ENCODE results near the gene TMSB4X. TPM values are rescaled to one million over a fixed set of nuclear protein-coding genes. Genes with fewer than 3 reads are reported as not detected.
"Not testable (repeated sequence)": the region's sequence is repeated elsewhere in the genome, so short reads cannot be mapped to it uniquely, and the experiment has no call there.

The TMSB4X gene
- total and polyA plus RNA-seq, 2 of the 4 experiments (the other 2 are of a cell fraction): 4,648 to 11,116 TPM

DNA sequence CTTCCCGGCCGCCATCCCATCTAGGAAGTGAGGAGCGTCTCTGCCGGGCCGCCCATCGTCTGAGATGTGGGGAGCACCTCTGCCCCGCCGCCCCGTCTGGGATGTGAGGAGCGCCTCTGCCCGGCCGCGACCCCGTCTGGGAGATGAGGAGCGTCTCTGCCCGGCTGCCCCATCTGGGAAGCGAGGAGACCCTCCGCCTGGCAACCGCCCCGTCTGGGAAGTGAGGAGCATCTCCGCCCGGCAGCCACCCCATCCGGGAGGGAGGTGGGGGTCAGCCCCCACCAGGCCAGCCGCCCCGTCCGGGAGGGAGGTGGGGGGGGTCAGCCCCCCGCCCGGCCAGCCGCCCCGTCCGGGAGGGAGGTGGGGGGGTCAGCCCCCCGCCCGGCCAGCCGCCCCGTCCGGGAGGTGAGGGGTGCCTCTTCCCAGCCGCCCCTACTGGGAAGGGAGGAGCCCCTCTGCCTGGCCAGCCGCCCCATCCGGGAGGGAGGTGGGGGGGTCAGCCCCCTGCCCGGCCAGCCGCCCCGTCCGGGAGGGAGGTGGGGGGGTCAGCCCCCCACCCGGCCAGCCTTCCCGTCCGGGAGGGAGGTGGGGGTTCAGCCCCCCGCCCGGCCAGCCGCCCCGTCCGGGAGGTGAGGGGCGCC is 11.6 kb upstream of the TMSB4X start:
- DNase-seq; BruUV-seq (replicated peaks); POLR2A ChIA-PET (ENCODE audit: unreplicated experiment); H3K18ac ChIP-seq (ENCODE audit: low read depth, low read length); H3K27ac ChIP-seq (ENCODE audit: insufficient read depth, low read length); H3K79me1 ChIP-seq (ENCODE audit: low read depth in 1 of 2, low read length in 2 of 2); ATAC-seq (ENCODE audit: low read depth); H4K91ac ChIP-seq (ENCODE audit: insufficient read depth, low read depth, low read length); H4K8ac ChIP-seq (ENCODE audit: low read depth in 2 of 2, low read length in 2 of 2); H3K56ac ChIP-seq (ENCODE audit: extremely low read depth, insufficient read depth, low read length); H4K5ac ChIP-seq (ENCODE audit: low read depth, low read length); H3K4ac ChIP-seq (ENCODE audit: low read depth, low read length); H3K14ac ChIP-seq (replicated peaks; ENCODE audit: low read depth, low read length); dilution Hi-C loops (cut with HindIII; ENCODE audit: low sequenced_read_pairs, unreplicated experiment); H3K27me3 ChIP-seq (ENCODE audit: control insufficient read depth, insufficient read depth, low read length); H3K23ac ChIP-seq (ENCODE audit: low read depth, low read length); H2AK5ac ChIP-seq (ENCODE audit: low read depth, low read length); H3K36me3 ChIP-seq (ENCODE audit: control insufficient read depth, insufficient read depth, low read length); H3K9me1 ChIP-seq (ENCODE audit: insufficient read depth, low read length); intact Hi-C loops (cut with micrococcal nuclease); H2AK9ac ChIP-seq (replicated peaks; ENCODE audit: low read depth, low read length, poor library complexity); H2BK20ac ChIP-seq (ENCODE audit: low read depth, low read length); H2BK120ac ChIP-seq (ENCODE audit: low read depth, low read length); H2BK5ac ChIP-seq (ENCODE audit: low read depth, low read length, poor library complexity, severe bottlenecking); H3K9ac ChIP-seq (ENCODE audit: low read depth, low read length); H2AFZ ChIP-seq (replicated peaks; ENCODE audit: low read length, poor library complexity); H3K4me1 ChIP-seq (ENCODE audit: control insufficient read depth, insufficient read depth, low read length); H3K9me3 ChIP-seq (ENCODE audit: control insufficient read depth, insufficient read depth, low read length); H2BK15ac ChIP-seq (ENCODE audit: low read depth, low read length); H3K4me3 ChIP-seq (ENCODE audit: insufficient read depth, low read depth, low read length); H4K20me1 ChIP-seq (ENCODE audit: insufficient read depth, low read length); H3K4me2 ChIP-seq (ENCODE audit: low read depth, low read length); CTCF ChIA-PET: not testable (repeated sequence)
- WGBS, 2 experiments (ENCODE audit: extremely low coverage in 2 of 2, insufficient read length in 1 of 2): no CpG with 5 or more reads among the region's 52 CpGs
- in situ Hi-C loops (cut with MboI; ENCODE audit: low sequenced_read_pairs): loop anchor here (10.0 to 25.0 kb wide), 3 partner anchors 521 to 1074 kb away; partner anchors contain the start of genes GEMIN8, OFD1 and TRAPPC2
